H1 (cell line): ENCODE data around the gene GGCX. TPM values are rescaled to one million over a fixed set of nuclear protein-coding genes. Genes with fewer than 3 reads are reported as not detected.

Source experiments
- CTCF ChIA-PET: fragments of 300-600 bp; sonication (Branson Sonifier 250); formaldehyde crosslinking; loops from one replicate; lab custom pipeline; 2021; ENCODE audit not compliant: partially characterized antibody; lab: Charles Lee
- POLR2A ChIA-PET: fragments of 300-600 bp; sonication (Branson Sonifier 250); formaldehyde crosslinking; loops from one replicate; lab custom pipeline; 2021; ENCODE audit warnings: inconsistent platforms; ENCODE audit not compliant: partially characterized antibody; lab: Charles Lee
- DNase-seq, 2 experiments: peaks; one replicate each; pipeline versions ENCODE4 v3.0.0 to v3.0.0-alpha.2; 2010 to 2022; ENCODE audit warnings: low spot score in 2 of 2, low read depth in 1 of 2, mixed read lengths in 1 of 2
- FAIRE-seq: peaks from 2 replicates; lab custom pipeline; 2011; peaks lifted over from hg19 to GRCh38; lab: Jason Lieb, UNC
- H2AFZ ChIP-seq: 2 replicates; pipeline ENCODE4 v1.8.1; 2012; ENCODE audit warnings: low read length, inconsistent platforms
- H2AK5ac ChIP-seq: 2 replicates; pipeline ENCODE4 v1.6.1; 2013; ENCODE audit warnings: low read depth, low read length
- H2BK120ac ChIP-seq: replicated peaks from 2 replicates; pipeline ENCODE3; 2013; ENCODE audit warnings: low read depth, low read length, inconsistent platforms
- H2BK12ac ChIP-seq: 2 replicates; pipeline ENCODE4 v1.6.1; 2013; ENCODE audit warnings: low read depth, low read length
- H2BK15ac ChIP-seq: 2 replicates; pipeline ENCODE4 v1.6.1; 2013; ENCODE audit warnings: low read length
- H2BK20ac ChIP-seq: 2 replicates; pipeline ENCODE4 v1.6.1; 2013; ENCODE audit warnings: low read length
- H2BK5ac ChIP-seq: 2 replicates; pipeline ENCODE4 v1.6.1; 2013; ENCODE audit warnings: low read depth, low read length
- H3K14ac ChIP-seq: 2 replicates; pipeline ENCODE4 v1.6.1; 2013; ENCODE audit warnings: inconsistent platforms; ENCODE audit not compliant: insufficient read length
- H3K18ac ChIP-seq: 2 replicates; pipeline ENCODE4 v1.6.1; 2013; ENCODE audit warnings: low read length; ENCODE audit errors: extremely low read depth
- H3K23ac ChIP-seq: 2 replicates; pipeline ENCODE4 v1.6.1; 2013; ENCODE audit warnings: inconsistent platforms; ENCODE audit not compliant: insufficient read length
- H3K23me2 ChIP-seq: 2 replicates; pipeline ENCODE4 v1.6.1; 2013; ENCODE audit warnings: low read depth, low read length
- H3K27ac ChIP-seq: 2 replicates; pipeline ENCODE4 v1.6.1; 2011; ENCODE audit warnings: low read depth, low read length, inconsistent platforms
- H3K27me3 ChIP-seq, 4 experiments: replicated peaks in 1 of 4; 1 replicate in 1 of 4; 2 replicates in 3 of 4; pipeline versions ENCODE4 v1.6.1 to v1.8.1; 2011 to 2013; ENCODE audit warnings: low read length in 3 of 4, mild to moderate bottlenecking in 3 of 4, inconsistent platforms in 2 of 4, mixed read lengths in 2 of 4, moderate library complexity in 1 of 4; ENCODE audit not compliant: control insufficient read depth in 3 of 4, insufficient read depth in 3 of 4; ENCODE audit errors: extremely low read depth in 1 of 4
- H3K36me3 ChIP-seq, 4 experiments: 2 replicates each; pipeline versions ENCODE4 v1.6.1 to v1.8.1; 2011 to 2013; ENCODE audit warnings: mild to moderate bottlenecking in 4 of 4, low read length in 3 of 4, moderate library complexity in 2 of 4, control low read depth in 1 of 4, inconsistent platforms in 1 of 4; ENCODE audit not compliant: insufficient read depth in 4 of 4, control insufficient read depth in 2 of 4
- H3K4ac ChIP-seq: replicated peaks from 2 replicates; pipeline ENCODE3; 2013; ENCODE audit warnings: low read length, low read depth, mixed read lengths, inconsistent platforms; ENCODE audit not compliant: insufficient read length
- H3K4me1 ChIP-seq, 4 experiments: replicated peaks in 1 of 4; 1 replicate in 1 of 4; 2 replicates in 3 of 4; pipeline versions ENCODE4 v1.6.1 to v1.8.1; 2011 to 2013; ENCODE audit warnings: low read length in 3 of 4, inconsistent platforms in 2 of 4, mixed read lengths in 1 of 4; ENCODE audit not compliant: insufficient read depth in 4 of 4, control insufficient read depth in 3 of 4
- H3K4me2 ChIP-seq, 2 experiments: 2 replicates each; pipeline versions ENCODE4 v1.6.1 to v1.8.1; 2011 to 2013; ENCODE audit warnings: low read depth in 2 of 2, low read length in 2 of 2, control low read depth in 1 of 2, inconsistent platforms in 1 of 2, mild to moderate bottlenecking in 1 of 2; ENCODE audit not compliant: insufficient read depth in 1 of 2
- H3K4me3 ChIP-seq, 4 experiments: fragments of 200-600, 300-600 bp in 1 of 4; sonication (generic), shearing (Covaris generic), sonication (Bioruptor Twin) in 1 of 4; 2 replicates each; pipeline versions ENCODE4 v1.5.1 to v1.8.1; 2011 to 2016; ENCODE audit warnings: low read length in 4 of 4, low read depth in 3 of 4, control low read depth in 2 of 4, inconsistent platforms in 2 of 4, mild to moderate bottlenecking in 2 of 4, mixed read lengths in 1 of 4, moderate library complexity in 1 of 4; ENCODE audit not compliant: insufficient read depth in 2 of 4; ENCODE audit errors: extremely low read depth in 1 of 4
- H3K56ac ChIP-seq: replicated peaks from 2 replicates; pipeline ENCODE3; 2013; ENCODE audit warnings: low read depth, mild to moderate bottlenecking, mixed read lengths, low read length, inconsistent platforms; ENCODE audit not compliant: insufficient read length
- H3K79me1 ChIP-seq: 2 replicates; pipeline ENCODE4 v1.6.1; 2013; ENCODE audit warnings: low read depth, low read length, control low read depth
- H3K79me2 ChIP-seq, 2 experiments: 2 replicates each; pipeline versions ENCODE4 v1.6.1 to v1.8.1; 2012 to 2013; ENCODE audit warnings: low read length in 2 of 2, mild to moderate bottlenecking in 2 of 2, inconsistent platforms in 1 of 2; ENCODE audit not compliant: insufficient read depth in 2 of 2, control insufficient read depth in 1 of 2
- H3K9ac ChIP-seq, 4 experiments: replicated peaks in 1 of 4; 1 replicate in 1 of 4; 2 replicates in 3 of 4; pipeline versions ENCODE4 v1.6.1 to v1.8.1; 2011 to 2013; ENCODE audit warnings: low read depth in 3 of 4, low read length in 3 of 4, control low read depth in 2 of 4, mild to moderate bottlenecking in 2 of 4, moderate library complexity in 2 of 4, inconsistent platforms in 1 of 4; ENCODE audit errors: extremely low read depth in 1 of 4
- H3K9me3 ChIP-seq, 2 experiments: 2 replicates each; pipeline versions ENCODE4 v1.6.1 to v1.8.1; 2012 to 2013; ENCODE audit warnings: mild to moderate bottlenecking in 2 of 2, moderate library complexity in 2 of 2, control low read depth in 1 of 2, inconsistent platforms in 1 of 2, low read depth in 1 of 2, low read length in 1 of 2, mixed read lengths in 1 of 2; ENCODE audit not compliant: insufficient read depth in 2 of 2
- H4K20me1 ChIP-seq, 2 experiments: replicated peaks in 1 of 2; 2 replicates each; pipeline versions ENCODE3 to v1.8.1; 2011 to 2013; ENCODE audit warnings: inconsistent platforms in 2 of 2, low read length in 2 of 2, mild to moderate bottlenecking in 1 of 2; ENCODE audit not compliant: insufficient read depth in 2 of 2, control insufficient read depth in 1 of 2
- H4K5ac ChIP-seq: 2 replicates; pipeline ENCODE4 v1.6.1; 2013; ENCODE audit warnings: low read length, low read depth, mixed read lengths, inconsistent platforms; ENCODE audit not compliant: insufficient read length
- H4K8ac ChIP-seq: 2 replicates; pipeline ENCODE4 v1.8.0; 2013; ENCODE audit warnings: mild to moderate bottlenecking, moderate library complexity, low read length, inconsistent platforms; ENCODE audit not compliant: insufficient read depth; ENCODE audit errors: extremely low read depth
- H4K91ac ChIP-seq: replicated peaks from 2 replicates; pipeline ENCODE3; 2013; ENCODE audit warnings: low read length, mixed read lengths, inconsistent platforms; ENCODE audit not compliant: insufficient read length
- CEBPB ChIP-seq: IDR thresholded peaks from 2 replicates; pipeline ENCODE4 v1.6.1; 2012; ENCODE audit warnings: low read depth, low read length
- KDM1A ChIP-seq: fragments of 200-600, 300-600 bp; sonication (generic); IDR thresholded peaks from 2 replicates; pipeline ENCODE4 v1.7.1; 2016; ENCODE audit warnings: mild to moderate bottlenecking, low read length, borderline replicate concordance
- NANOG ChIP-seq: IDR thresholded peaks from 2 replicates; pipeline ENCODE4 v1.6.1; 2011; ENCODE audit warnings: low read length, low read depth, mild to moderate bottlenecking, inconsistent platforms; ENCODE audit not compliant: insufficient read depth, poor library complexity, severe bottlenecking
- POLR2AphosphoS5 ChIP-seq: IDR thresholded peaks from 2 replicates; pipeline ENCODE4 v1.6.1; 2011; ENCODE audit warnings: low read depth, low read length
- SIX5 ChIP-seq: IDR thresholded peaks from 2 replicates; pipeline ENCODE4 v1.6.1; 2011; ENCODE audit warnings: mild to moderate bottlenecking, low read depth, low read length
- TCF12 ChIP-seq: IDR thresholded peaks from 2 replicates; pipeline ENCODE4 v1.6.1; 2011; ENCODE audit warnings: low read depth, mild to moderate bottlenecking, low read length
- ZNF274 ChIP-seq: IDR thresholded peaks from 2 replicates; pipeline ENCODE4 v1.7.0; 2012; ENCODE audit warnings: low read length, borderline replicate concordance; ENCODE audit errors: extremely low read depth
- WGBS, 2 experiments: shearing (Covaris generic) in 1 of 2; methylation state at CpG; one replicate each; pipeline versions ENCODE4 v1.1.6 to v1.1.7; 2013 to 2015; ENCODE audit warnings: low lambda C conversion rate in 2 of 2, mixed read lengths in 2 of 2, inconsistent platforms in 1 of 2, low coverage in 1 of 2, missing lambda C conversion rate in 1 of 2; ENCODE audit not compliant: insufficient replicate concordance in 2 of 2, insufficient coverage in 1 of 2, insufficient read length in 1 of 2; ENCODE audit errors: extremely low coverage in 1 of 2, missing lambda C conversion rate in 1 of 2; 5-methylcytosine and 5-hydroxymethylcytosine counted together
- polyA plus RNA-seq, 7 experiments: library from polyadenylated mRNA; depleted of rRNA in 3 of 7; stranded (reverse) in 5 of 7; unstranded in 2 of 7; fragments of >200 nt in 5 of 7; fragments of 200-250 nt in 2 of 7; gene quantifications; 1 replicate in 5 of 7; 2 replicates in 1 of 7; 4 replicates in 1 of 7; pipeline versions ENCODE4 v1.2.1 to v1.2.3, GENCODE V29; 2011 to 2013; ENCODE audit warnings: missing spikeins in 2 of 7, mixed read lengths in 2 of 7
- total RNA-seq: library from RNA; stranded (reverse); fragmentation: NEBNext Ultra II Directional; extraction: Animal tissue kit (Norgen Biotek cat#: 25700); gene quantifications from 2 replicates; pipeline ENCODE4 v1.2.1, GENCODE V29; 2021

Gene GGCX
- total and polyA plus RNA-seq, 2 of the 8 experiments (the other 6 are each of a cell fraction or from before 2014, with no cell fraction given), result 29.4 to 33.8 TPM

- ChIA-PET CTCF (interaction anchor here (0.6 to 10.1 kb wide), 13 partner anchors 9 to 167 kb away, joined by 3 to 259 read pairs (median 4); partner anchors contain the start of genes GGCX, MAT2A and SH2D6), POLR2A (interaction anchor here (0.9 to 38.6 kb wide), 7 partner anchors 8 to 222 kb away, joined by 3 to 1889 read pairs (median 396); partner anchors contain the start of genes CAPG, ELMOD3, GGCX and MAT2A)
- Histone ChIP-seq H3K4me1 (peaks cover 0 to 2% (median 0%) of the 10 kb centered on the region in 4 experiments; a peak in 1 of 7 replicates), H3K36me3 (peaks cover 18 to 46% (median 32%) of the 10 kb centered on the region in 4 experiments), H4K20me1 (peaks cover 2 to 3% of the 10 kb centered on the region in 2 experiments), H3K9me3 (no peaks in the 10 kb centered on the region), H3K23me2 (no peaks in the 10 kb centered on the region), H2BK120ac (no peak overlapping the region), H2BK5ac (no peak overlapping the region), H4K8ac (no peak overlapping the region), H2BK20ac (no peak overlapping the region), H4K5ac (no peak overlapping the region), H3K23ac (no peak overlapping the region), H3K14ac (no peak overlapping the region), H3K18ac (no peak overlapping the region), H3K4me2 (no peak overlapping the region), H3K56ac (no peak overlapping the region), H3K4me3 (no peak overlapping the region), H4K91ac (no peak overlapping the region), H3K4ac (no peak overlapping the region), H3K27me3 (no peaks in the 10 kb centered on the region), H3K27ac (no peak overlapping the region), H3K79me2 (no peaks in the 10 kb centered on the region), H3K79me1 (no peaks in the 10 kb centered on the region), H3K9ac (no peak overlapping the region), H2BK15ac (no peak overlapping the region), H2AK5ac (no peak overlapping the region), H2AFZ (no peak overlapping the region), H2BK12ac (no peak overlapping the region)
- TF ChIP-seq TCF12 (no peak), ZNF274 (no peak), POLR2AphosphoS5 (no peak), CEBPB (no peak), NANOG (no peak), SIX5 (no peak), KDM1A (no peak)
- no peak for DNase-seq
- 77% methylated on average over 4 of the region's 4 CpGs; no CpG with 5 or more reads in 1 of the 2 experiments for WGBS, 2 experiments
- no peak for FAIRE-seq
Measured at GRCh38 chr2:85549826-85550225, 11.5 kb downstream of the GGCX start.
